ENCODE measurements around the gene BTBD8. TPM values are rescaled to one million over a fixed set of nuclear protein-coding genes. Genes with fewer than 3 reads are reported as not detected.
"Not testable (repeated sequence)": the region's sequence is repeated elsewhere in the genome, so short reads cannot be mapped to it uniquely, and the experiment has no call there.

BTBD8 gene
- total RNA-seq, 1 experiment from 2014 or later: 2.8 TPM

GRCh38 chr1:92076363-92076762 is 3.8 kb upstream of the BTBD8 start:
- H3K4me1 ChIP-seq (ENCODE audit: control insufficient read depth in 1 of 2, insufficient read depth in 2 of 2, low read length in 2 of 2): peaks cover 5 to 9% of the 10 kb centered on the region in 2 experiments; a peak in 2 of 4 replicates
- intact Hi-C loops (cut with micrococcal nuclease): no loop called here
- ATAC-seq: no peak
- no peaks in the 10 kb centered on the region for H3K36me3 ChIP-seq (ENCODE audit: control insufficient read depth in 1 of 2, insufficient read depth in 2 of 2, low read length in 2 of 2)
- BruUV-seq (replicated peaks): no TSS peak
- ChIA-PET CTCF (no interaction called here), RAD21 (ENCODE audit: low non-redundant PET in 1 of 2, low total read pairs in 2 of 2, uncharacterized antibody in 2 of 2, unreplicated experiment in 2 of 2) (no interaction called here), POLR2A (no interaction called here)
- no peaks in the 10 kb centered on the region for H3K79me2 ChIP-seq (ENCODE audit: insufficient read depth, low read length)
- DNase-seq (ENCODE audit: low read depth, low spot score): no peak
- TF ChIP-seq JUND (IDR thresholded peaks at IDR 0.05) (no peak), CEBPB (IDR thresholded peaks at IDR 0.05; ENCODE audit: low read depth) (no peak)
- no peaks in the 10 kb centered on the region for H4K20me1 ChIP-seq (ENCODE audit: insufficient read depth)
- no peak overlapping the region for H3K4me3 ChIP-seq (replicated peaks in 1 of 2; ENCODE audit: low read depth in 1 of 2, low read length in 2 of 2)
- H3K9me3 ChIP-seq (ENCODE audit: control insufficient read depth in 1 of 2, insufficient read depth in 1 of 2, low read depth in 1 of 2, low read length in 2 of 2): no peaks in the 10 kb centered on the region
- H3K9ac ChIP-seq (ENCODE audit: low read length): no peak overlapping the region
- H2AFZ ChIP-seq (ENCODE audit: low read depth, low read length, poor library complexity, severe bottlenecking): no peak overlapping the region
- H3K4me2 ChIP-seq (ENCODE audit: low read length): no peak overlapping the region
- H3K9me2 ChIP-seq (ENCODE audit: insufficient read depth): no peaks in the 10 kb centered on the region
- no peaks in the 10 kb centered on the region for H3K27me3 ChIP-seq (ENCODE audit: insufficient read depth, low read length)
- no peak overlapping the region for H3K27ac ChIP-seq (ENCODE audit: low read depth, low read length)

GRCh38 chr1:92078077-92078476 is 2.1 kb upstream of the BTBD8 start:
- H4K20me1 ChIP-seq (ENCODE audit: insufficient read depth); DNase-seq (ENCODE audit: low read depth, low spot score); H3K4me1 ChIP-seq (ENCODE audit: control insufficient read depth in 1 of 2, insufficient read depth in 2 of 2, low read length in 2 of 2); H2AFZ ChIP-seq (ENCODE audit: low read depth, low read length, poor library complexity, severe bottlenecking); H3K9me2 ChIP-seq (ENCODE audit: insufficient read depth); POLR2A ChIA-PET; H3K4me2 ChIP-seq (ENCODE audit: low read length); CTCF ChIA-PET; H3K9ac ChIP-seq (ENCODE audit: low read length); H3K9me3 ChIP-seq (ENCODE audit: control insufficient read depth in 1 of 2, insufficient read depth in 1 of 2, low read depth in 1 of 2, low read length in 2 of 2); H3K4me3 ChIP-seq (replicated peaks in 1 of 2; ENCODE audit: low read depth in 1 of 2, low read length in 2 of 2); H3K36me3 ChIP-seq (ENCODE audit: control insufficient read depth in 1 of 2, insufficient read depth in 2 of 2, low read length in 2 of 2); BruUV-seq (replicated peaks); RAD21 ChIA-PET (ENCODE audit: low non-redundant PET in 1 of 2, low total read pairs in 2 of 2, uncharacterized antibody in 2 of 2, unreplicated experiment in 2 of 2); H3K27me3 ChIP-seq (ENCODE audit: insufficient read depth, low read length); H3K79me2 ChIP-seq (ENCODE audit: insufficient read depth, low read length); intact Hi-C loops (cut with micrococcal nuclease); H3K27ac ChIP-seq (ENCODE audit: low read depth, low read length); ATAC-seq: not testable (repeated sequence)

DNA sequence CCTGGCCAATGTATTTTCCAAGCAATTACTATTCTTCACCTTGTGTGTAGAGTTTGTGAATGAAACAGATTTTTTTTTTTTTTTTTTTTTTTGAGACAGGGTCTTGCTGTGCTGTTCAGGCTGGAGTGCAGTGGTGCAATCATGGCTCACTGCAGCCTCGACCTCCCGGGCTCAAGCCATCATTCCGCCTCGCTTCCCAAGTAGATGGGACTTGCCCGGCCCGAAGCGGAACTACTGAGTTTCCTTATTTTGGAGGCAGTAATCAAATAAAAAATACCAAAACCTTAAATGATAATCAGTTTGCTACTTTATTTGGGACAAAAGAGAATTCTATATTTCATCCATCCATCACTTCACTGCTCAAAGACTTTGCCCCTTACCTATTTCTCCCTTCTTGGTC is 704 bp upstream of the BTBD8 start:
- BruUV-seq (replicated peaks): no TSS peak
- Histone ChIP-seq H2AFZ (ENCODE audit: low read depth, low read length, poor library complexity, severe bottlenecking) (peak overlapping the region; percentile 98), H3K36me3 (ENCODE audit: control insufficient read depth in 1 of 2, insufficient read depth in 2 of 2, low read length in 2 of 2) (no peaks in the 10 kb centered on the region), H3K4me3 (replicated peaks in 1 of 2; ENCODE audit: low read depth in 1 of 2, low read length in 2 of 2) (peak overlapping the region; percentile 63 to 67), H4K20me1 (ENCODE audit: insufficient read depth) (no peaks in the 10 kb centered on the region), H3K79me2 (ENCODE audit: insufficient read depth, low read length) (no peaks in the 10 kb centered on the region), H3K9ac (ENCODE audit: low read length) (peak overlapping the region; percentile 58; the same call in 1 of the 2 replicates), H3K27me3 (ENCODE audit: insufficient read depth, low read length) (no peaks in the 10 kb centered on the region), H3K9me2 (ENCODE audit: insufficient read depth) (no peaks in the 10 kb centered on the region), H3K9me3 (ENCODE audit: control insufficient read depth in 1 of 2, insufficient read depth in 1 of 2, low read depth in 1 of 2, low read length in 2 of 2) (no peaks in the 10 kb centered on the region; a peak in 1 of 4 replicates), H3K4me1 (ENCODE audit: control insufficient read depth in 1 of 2, insufficient read depth in 2 of 2, low read length in 2 of 2) (peaks cover 5 to 9% of the 10 kb centered on the region in 2 experiments; a peak in 2 of 4 replicates), H3K27ac (ENCODE audit: low read depth, low read length) (peak overlapping the region; percentile 64; the same call in 1 of the 2 replicates), H3K4me2 (ENCODE audit: low read length) (peak overlapping the region; percentile 95)
- ATAC-seq: no peak
- RAD21 ChIA-PET (ENCODE audit: low non-redundant PET in 1 of 2, low total read pairs in 2 of 2, uncharacterized antibody in 2 of 2, unreplicated experiment in 2 of 2): no interaction called here
- DNase-seq (ENCODE audit: low read depth, low spot score): no peak
- intact Hi-C loops (cut with micrococcal nuclease): no loop called here
- CTCF ChIA-PET: no interaction called here
- POLR2A ChIA-PET: no interaction called here
- no peak for TF ChIP-seq YY1 (IDR thresholded peaks at IDR 0.05; ENCODE audit: extremely low read depth, insufficient replicate concordance, low read depth, low read length)
- TF ChIP-seq SRF (IDR thresholded peaks at IDR 0.05; ENCODE audit: low read depth): no peak
- no peak for TF ChIP-seq EZH2phosphoT487 (IDR thresholded peaks at IDR 0.05; ENCODE audit: borderline replicate concordance)
- TF ChIP-seq POLR2AphosphoS5 (IDR thresholded peaks at IDR 0.05; ENCODE audit: low read depth, low read length): no peak
- TF ChIP-seq FOSL1 (IDR thresholded peaks at IDR 0.05; ENCODE audit: low read depth): no peak
- TF ChIP-seq MAX (IDR thresholded peaks at IDR 0.05): no peak
- no peak for TF ChIP-seq RAD21 (IDR thresholded peaks at IDR 0.05; ENCODE audit: low read depth)
- TF ChIP-seq ZFX (IDR thresholded peaks at IDR 0.05): no peak
- TF ChIP-seq EZH2 (IDR thresholded peaks at IDR 0.05): no peak
- no peak for TF ChIP-seq CEBPB (IDR thresholded peaks at IDR 0.05; ENCODE audit: low read depth)
- no peak for TF ChIP-seq EGR1 (IDR thresholded peaks at IDR 0.05; ENCODE audit: low read depth)
- TF ChIP-seq TCF7L2 (IDR thresholded peaks at IDR 0.05; ENCODE audit: borderline replicate concordance, extremely low read depth, insufficient read depth, insufficient read length): no peak
- TF ChIP-seq, protein P1, sequence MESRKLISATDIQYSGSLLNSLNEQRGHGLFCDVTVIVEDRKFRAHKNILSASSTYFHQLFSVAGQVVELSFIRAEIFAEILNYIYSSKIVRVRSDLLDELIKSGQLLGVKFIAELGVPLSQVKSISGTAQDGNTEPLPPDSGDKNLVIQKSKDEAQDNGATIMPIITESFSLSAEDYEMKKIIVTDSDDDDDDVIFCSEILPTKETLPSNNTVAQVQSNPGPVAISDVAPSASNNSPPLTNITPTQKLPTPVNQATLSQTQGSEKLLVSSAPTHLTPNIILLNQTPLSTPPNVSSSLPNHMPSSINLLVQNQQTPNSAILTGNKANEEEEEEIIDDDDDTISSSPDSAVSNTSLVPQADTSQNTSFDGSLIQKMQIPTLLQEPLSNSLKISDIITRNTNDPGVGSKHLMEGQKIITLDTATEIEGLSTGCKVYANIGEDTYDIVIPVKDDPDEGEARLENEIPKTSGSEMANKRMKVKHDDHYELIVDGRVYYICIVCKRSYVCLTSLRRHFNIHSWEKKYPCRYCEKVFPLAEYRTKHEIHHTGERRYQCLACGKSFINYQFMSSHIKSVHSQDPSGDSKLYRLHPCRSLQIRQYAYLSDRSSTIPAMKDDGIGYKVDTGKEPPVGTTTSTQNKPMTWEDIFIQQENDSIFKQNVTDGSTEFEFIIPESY (IDR thresholded peaks at IDR 0.05; ENCODE audit: extremely low read depth, insufficient replicate concordance, low read length): no peak
- no peak for TF ChIP-seq JUND (IDR thresholded peaks at IDR 0.05)

All from HCT116 (cell line).